ENCODE results near the gene REXO1.

Gene REXO1

DNA sequence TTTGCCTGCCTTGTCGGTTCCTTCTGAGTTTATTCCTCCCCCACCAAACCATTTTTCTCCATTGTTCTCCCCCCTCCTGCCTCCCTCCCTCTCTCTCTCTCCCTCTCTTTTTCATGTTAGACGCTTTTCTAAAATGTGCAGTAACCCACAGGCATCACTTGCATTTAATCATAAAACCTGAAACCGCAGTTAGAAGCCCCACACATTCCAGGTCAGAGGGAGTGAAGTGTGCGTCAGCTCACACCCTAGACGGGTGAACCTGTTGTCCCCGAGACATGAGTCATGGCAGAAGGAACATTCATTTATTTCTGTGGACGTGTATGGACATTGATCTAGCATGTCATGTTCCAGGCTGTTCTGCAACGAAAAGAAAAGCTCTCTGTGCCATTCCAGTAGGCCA is 75.1 kb downstream of the REXO1 start:
- Histone ChIP-seq H3K9me3 (ENCODE audit: control insufficient read depth, low read length) (peaks cover 5% of the 10 kb centered on the region), H3K27me3 (ENCODE audit: control insufficient read depth, insufficient read depth, low read length, poor library complexity, severe bottlenecking) (peaks cover 84% of the 10 kb centered on the region), H3K27ac (ENCODE audit: insufficient read depth, low read depth, low read length, poor library complexity, severe bottlenecking) (no peak overlapping the region), H3K36me3 (ENCODE audit: control insufficient read depth, insufficient read depth, low read length) (no peaks in the 10 kb centered on the region), H3K4me3 (ENCODE audit: insufficient read depth, low read depth, low read length) (no peak overlapping the region), H3K4me1 (ENCODE audit: control insufficient read depth, insufficient read depth, low read length) (no peaks in the 10 kb centered on the region)
- WGBS, 2 experiments: 74 to 77% methylated on average over 8 of the region's 8 CpGs

DNA sequence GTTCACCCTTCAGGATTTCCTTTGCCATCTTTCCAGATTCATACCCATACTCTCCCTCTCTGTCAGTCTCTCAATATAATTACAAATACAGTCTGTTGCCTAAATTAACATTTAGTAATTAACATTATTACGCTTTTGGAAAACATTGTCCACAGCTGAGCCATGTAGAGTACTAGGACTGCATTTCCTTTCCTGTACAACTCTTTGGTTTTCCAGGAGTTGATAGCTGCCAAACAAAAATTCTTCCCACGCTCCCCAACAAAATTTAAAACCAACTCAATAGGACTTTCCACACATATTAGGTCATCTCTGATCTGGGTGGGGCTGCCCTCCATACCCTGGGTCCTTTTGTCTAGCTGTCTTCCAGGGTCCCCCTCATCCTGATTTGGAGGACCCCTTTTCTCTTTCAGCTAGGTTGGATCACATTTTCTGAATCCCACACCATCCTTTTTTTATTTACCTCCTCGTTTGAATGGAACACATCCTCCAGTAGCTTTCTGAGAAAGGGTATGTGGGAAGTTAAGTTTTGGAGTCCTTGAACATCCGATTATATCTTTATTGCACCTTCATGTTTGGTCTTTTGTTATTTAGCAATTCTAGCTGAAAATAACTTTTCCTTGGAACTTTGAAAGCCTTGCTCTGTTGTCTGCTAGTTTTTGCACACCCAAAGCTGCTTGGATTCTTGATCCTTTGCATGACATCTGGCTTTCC is 77.3 kb downstream of the REXO1 start:
- WGBS, 2 experiments: 78 to 89% methylated on average over 3 to 4 of the region's 4 CpGs
- no peak overlapping the region for H3K27ac ChIP-seq (ENCODE audit: insufficient read depth, low read depth, low read length, poor library complexity, severe bottlenecking)
- H3K36me3 ChIP-seq (ENCODE audit: control insufficient read depth, insufficient read depth, low read length): no peaks in the 10 kb centered on the region
- H3K4me1 ChIP-seq (ENCODE audit: control insufficient read depth, insufficient read depth, low read length): peaks cover 11% of the 10 kb centered on the region
- peaks cover 84% of the 10 kb centered on the region for H3K27me3 ChIP-seq (ENCODE audit: control insufficient read depth, insufficient read depth, low read length, poor library complexity, severe bottlenecking)
- no peak overlapping the region for H3K4me3 ChIP-seq (ENCODE audit: insufficient read depth, low read depth, low read length)
- H3K9me3 ChIP-seq (ENCODE audit: control insufficient read depth, low read length): peaks cover 5% of the 10 kb centered on the region

DNA sequence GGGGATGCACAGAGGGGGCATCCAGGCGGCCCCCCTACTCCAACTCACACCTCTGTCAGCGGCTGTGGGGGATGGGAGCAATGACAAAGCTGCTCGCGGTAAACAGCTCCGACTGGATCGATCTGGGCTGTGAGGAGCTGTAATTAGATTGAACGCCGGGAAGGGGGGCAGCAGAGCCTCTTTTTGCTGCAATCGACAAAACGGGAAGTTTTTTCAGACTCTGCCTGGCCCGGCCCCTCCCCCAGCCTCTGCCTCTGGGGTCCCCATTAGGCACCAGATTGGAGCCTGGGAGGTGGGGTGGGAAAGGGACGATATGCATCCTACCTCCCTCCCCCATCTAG is 78.7 kb downstream of the REXO1 start:
- H3K4me3 ChIP-seq (ENCODE audit: insufficient read depth, low read depth, low read length): no peak overlapping the region
- H3K27ac ChIP-seq (ENCODE audit: insufficient read depth, low read depth, low read length, poor library complexity, severe bottlenecking): no peak overlapping the region
- H3K4me1 ChIP-seq (ENCODE audit: control insufficient read depth, insufficient read depth, low read length): peaks cover 17% of the 10 kb centered on the region
- H3K36me3 ChIP-seq (ENCODE audit: control insufficient read depth, insufficient read depth, low read length): no peaks in the 10 kb centered on the region
- peaks cover 84% of the 10 kb centered on the region for H3K27me3 ChIP-seq (ENCODE audit: control insufficient read depth, insufficient read depth, low read length, poor library complexity, severe bottlenecking)
- WGBS, 2 experiments: 11 to 12% methylated on average over 12 of the region's 12 CpGs
- H3K9me3 ChIP-seq (ENCODE audit: control insufficient read depth, low read length): peaks cover 5% of the 10 kb centered on the region

DNA sequence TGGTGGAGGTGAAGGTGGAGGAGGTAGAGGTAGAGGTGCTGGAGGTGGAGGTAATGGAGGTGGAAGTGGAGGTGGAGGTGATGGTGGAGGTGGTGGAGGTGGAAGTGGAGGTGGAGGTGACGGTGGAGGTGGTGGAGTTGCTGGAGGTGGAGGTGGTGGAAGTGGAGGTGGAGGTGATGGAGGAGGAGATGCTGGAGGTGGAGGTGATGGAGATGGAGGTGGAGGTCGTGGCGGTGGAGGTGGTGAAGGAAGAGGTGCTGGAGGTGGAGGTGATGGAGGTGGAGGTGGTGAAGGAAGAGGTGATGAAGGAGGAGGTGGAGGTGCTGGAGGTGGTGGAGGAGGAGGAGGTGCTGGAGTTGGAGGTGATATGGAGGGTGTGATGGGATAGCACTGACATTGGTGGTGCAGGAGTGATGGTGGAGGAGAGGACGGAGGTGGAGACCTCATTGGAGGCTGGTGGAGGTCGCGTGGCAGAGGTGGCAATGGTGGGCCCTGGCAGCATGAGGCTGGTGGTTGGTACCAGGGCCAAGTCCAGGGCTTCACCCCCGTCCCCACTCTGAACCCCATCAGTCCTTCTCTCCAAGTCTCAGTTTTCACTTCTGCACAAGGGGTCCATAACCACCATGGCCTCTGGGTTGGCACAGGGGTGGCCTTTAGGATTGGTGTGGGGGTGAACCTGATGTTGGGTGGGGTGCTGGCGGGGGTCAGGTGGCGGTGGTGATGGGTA is 79.2 kb downstream of the REXO1 start:
- 78 to 86% methylated on average over 9 of the region's 9 CpGs for WGBS, 2 experiments
- Histone ChIP-seq H3K4me1 (ENCODE audit: control insufficient read depth, insufficient read depth, low read length) (peaks cover 17% of the 10 kb centered on the region), H3K27ac (ENCODE audit: insufficient read depth, low read depth, low read length, poor library complexity, severe bottlenecking) (no peak overlapping the region), H3K27me3 (ENCODE audit: control insufficient read depth, insufficient read depth, low read length, poor library complexity, severe bottlenecking) (peaks cover 84% of the 10 kb centered on the region), H3K4me3 (ENCODE audit: insufficient read depth, low read depth, low read length) (no peak overlapping the region), H3K9me3 (ENCODE audit: control insufficient read depth, low read length) (peaks cover 5% of the 10 kb centered on the region), H3K36me3 (ENCODE audit: control insufficient read depth, insufficient read depth, low read length) (no peaks in the 10 kb centered on the region)

DNA sequence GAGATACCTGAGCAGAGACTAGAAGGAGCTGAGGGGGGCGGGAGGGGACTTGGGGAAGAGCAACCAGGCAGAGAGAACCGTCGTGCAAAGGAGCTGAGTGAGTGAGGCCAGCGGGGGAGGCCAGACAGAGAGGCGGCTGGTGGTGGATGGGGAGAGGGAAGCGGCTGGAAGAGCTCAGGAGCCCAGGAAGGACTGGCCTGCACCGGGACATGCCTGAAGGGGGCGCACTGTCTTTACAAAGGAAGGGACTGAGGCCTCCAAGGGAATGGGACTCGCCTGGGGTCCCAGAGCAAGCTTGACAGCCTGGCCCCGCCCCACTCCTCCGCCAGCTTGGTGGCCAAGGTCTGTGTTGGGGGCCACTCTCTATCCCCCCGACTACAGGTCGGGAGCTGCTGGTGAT is 80.0 kb downstream of the REXO1 start:
- no peak overlapping the region for H3K4me3 ChIP-seq (ENCODE audit: insufficient read depth, low read depth, low read length)
- peaks cover 5% of the 10 kb centered on the region for H3K9me3 ChIP-seq (ENCODE audit: control insufficient read depth, low read length)
- peaks cover 17% of the 10 kb centered on the region for H3K4me1 ChIP-seq (ENCODE audit: control insufficient read depth, insufficient read depth, low read length)
- H3K27me3 ChIP-seq (ENCODE audit: control insufficient read depth, insufficient read depth, low read length, poor library complexity, severe bottlenecking): peaks cover 84% of the 10 kb centered on the region
- H3K27ac ChIP-seq (ENCODE audit: insufficient read depth, low read depth, low read length, poor library complexity, severe bottlenecking): no peak overlapping the region
- no peaks in the 10 kb centered on the region for H3K36me3 ChIP-seq (ENCODE audit: control insufficient read depth, insufficient read depth, low read length)
- 32% methylated on average over 13 of the region's 13 CpGs for WGBS, 2 experiments

DNA sequence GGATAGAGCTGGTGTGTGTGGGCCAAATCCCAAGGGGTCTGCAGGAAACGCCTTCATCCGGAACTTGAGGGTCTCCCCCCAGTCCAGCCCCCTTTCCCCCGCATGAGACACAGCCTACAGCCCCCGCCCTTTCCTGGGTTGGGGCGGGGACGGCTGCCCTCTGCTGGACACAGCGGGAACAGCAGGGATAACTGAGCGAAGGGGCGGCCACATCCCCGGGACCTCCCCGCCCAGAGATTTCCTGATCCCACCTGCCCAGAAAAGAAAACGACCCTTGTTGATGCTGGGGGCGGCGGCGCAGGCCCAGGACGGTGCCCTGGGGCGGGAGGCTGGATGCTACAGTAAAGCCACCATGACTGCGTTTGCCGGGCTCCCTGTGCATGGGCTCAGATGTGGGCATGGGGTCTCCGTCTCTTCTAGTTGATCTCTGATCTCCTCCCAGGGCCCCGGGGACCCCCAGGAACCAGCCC is 80.8 kb downstream of the REXO1 start:
- no peak overlapping the region for H3K27ac ChIP-seq (ENCODE audit: insufficient read depth, low read depth, low read length, poor library complexity, severe bottlenecking)
- WGBS, 2 experiments: 8 to 11% methylated on average over 21 of the region's 21 CpGs
- peaks cover 5% of the 10 kb centered on the region for H3K9me3 ChIP-seq (ENCODE audit: control insufficient read depth, low read length)
- no peak overlapping the region for H3K4me3 ChIP-seq (ENCODE audit: insufficient read depth, low read depth, low read length)
- peaks cover 17% of the 10 kb centered on the region for H3K4me1 ChIP-seq (ENCODE audit: control insufficient read depth, insufficient read depth, low read length)
- peaks cover 84% of the 10 kb centered on the region for H3K27me3 ChIP-seq (ENCODE audit: control insufficient read depth, insufficient read depth, low read length, poor library complexity, severe bottlenecking)
- H3K36me3 ChIP-seq (ENCODE audit: control insufficient read depth, insufficient read depth, low read length): no peaks in the 10 kb centered on the region

DNA sequence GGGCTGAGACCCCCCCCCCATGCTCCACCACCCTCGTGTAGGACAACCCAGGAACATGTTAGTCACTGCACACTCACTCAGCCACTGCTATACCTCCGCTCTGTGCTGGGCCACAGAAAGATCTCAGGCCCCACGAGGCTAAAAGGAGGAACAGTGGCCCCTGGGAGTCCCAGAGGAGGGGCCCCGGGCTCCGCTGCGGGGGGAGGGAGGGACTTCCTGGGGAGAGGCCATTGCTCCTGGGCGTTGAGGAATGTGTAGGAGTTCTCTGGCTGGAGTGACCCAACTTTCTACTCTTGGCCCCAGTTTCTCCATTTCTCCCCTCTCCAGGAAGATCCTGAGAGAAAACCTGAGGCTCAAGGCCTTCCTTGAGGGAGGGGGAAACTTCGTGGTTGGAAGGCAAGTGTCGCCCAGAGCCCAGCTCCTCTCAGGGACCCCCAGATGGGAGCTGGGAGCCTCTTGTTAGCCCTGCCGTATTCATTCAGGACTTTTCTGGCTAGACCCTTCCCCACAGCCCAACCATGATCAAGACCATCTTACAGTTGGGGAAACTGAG is 81.4 kb downstream of the REXO1 start:
- peaks cover 5% of the 10 kb centered on the region for H3K9me3 ChIP-seq (ENCODE audit: control insufficient read depth, low read length)
- peaks cover 90% of the 10 kb centered on the region for H3K27me3 ChIP-seq (ENCODE audit: control insufficient read depth, insufficient read depth, low read length, poor library complexity, severe bottlenecking)
- H3K4me1 ChIP-seq (ENCODE audit: control insufficient read depth, insufficient read depth, low read length): peaks cover 17% of the 10 kb centered on the region
- no peaks in the 10 kb centered on the region for H3K36me3 ChIP-seq (ENCODE audit: control insufficient read depth, insufficient read depth, low read length)
- no peak overlapping the region for H3K4me3 ChIP-seq (ENCODE audit: insufficient read depth, low read depth, low read length)
- H3K27ac ChIP-seq (ENCODE audit: insufficient read depth, low read depth, low read length, poor library complexity, severe bottlenecking): no peak overlapping the region
- WGBS, 2 experiments: 21 to 22% methylated on average over 10 of the region's 10 CpGs

DNA sequence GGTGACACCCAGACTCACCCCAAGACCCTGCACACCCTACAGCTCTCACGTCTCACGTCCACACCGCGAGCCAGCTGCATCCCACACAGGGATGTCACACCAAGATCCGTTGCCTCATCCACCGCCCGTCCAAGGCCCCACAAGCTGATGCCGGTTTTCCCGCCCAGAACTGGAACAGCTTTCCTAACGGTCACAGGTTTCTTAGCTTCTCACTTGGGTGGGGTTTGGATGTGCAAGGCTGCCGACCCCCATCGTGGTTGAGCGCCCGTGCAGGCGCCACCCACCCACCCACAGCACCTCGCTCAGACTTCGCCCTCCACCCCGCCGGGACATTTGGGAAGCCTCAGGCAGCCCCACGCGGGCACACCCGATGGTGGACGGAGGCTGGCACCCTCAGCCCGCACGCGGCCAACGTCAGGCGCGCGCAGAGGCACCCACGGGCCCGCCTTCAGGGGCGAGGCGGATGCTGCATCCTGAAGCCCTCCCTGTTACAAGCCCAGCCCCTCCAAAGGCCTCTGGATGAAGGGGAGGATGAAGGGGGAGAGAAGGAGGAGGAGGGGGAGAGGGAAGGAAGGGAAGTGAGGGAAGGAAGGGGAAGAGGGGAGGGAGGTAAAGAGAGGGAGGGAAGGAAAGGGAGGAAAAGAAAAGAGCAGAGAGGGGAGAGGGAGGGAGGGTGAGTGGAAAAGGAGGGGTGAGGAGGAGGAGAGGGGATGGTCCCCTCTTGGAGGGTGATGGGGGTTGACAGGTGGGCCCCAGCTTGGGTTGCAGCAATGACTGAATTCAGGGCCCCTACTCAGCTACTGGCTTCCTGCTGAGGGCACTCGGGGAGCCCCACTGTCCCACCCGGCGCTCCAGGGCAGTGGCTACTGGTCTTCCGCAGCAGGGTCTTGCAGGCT is 82.1 kb downstream of the REXO1 start:
- Histone ChIP-seq H3K27ac (ENCODE audit: insufficient read depth, low read depth, low read length, poor library complexity, severe bottlenecking) (no peak overlapping the region), H3K27me3 (ENCODE audit: control insufficient read depth, insufficient read depth, low read length, poor library complexity, severe bottlenecking) (peaks cover 92% of the 10 kb centered on the region), H3K36me3 (ENCODE audit: control insufficient read depth, insufficient read depth, low read length) (no peaks in the 10 kb centered on the region), H3K4me1 (ENCODE audit: control insufficient read depth, insufficient read depth, low read length) (peaks cover 17% of the 10 kb centered on the region), H3K9me3 (ENCODE audit: control insufficient read depth, low read length) (peaks cover 1% of the 10 kb centered on the region), H3K4me3 (ENCODE audit: insufficient read depth, low read depth, low read length) (no peak overlapping the region)
- WGBS, 2 experiments: 10 to 11% methylated on average over 38 of the region's 38 CpGs

Measured in ectodermal cell (in vitro differentiated cells).